ENCODE data around the gene FASTKD3. TPM values are rescaled to one million over a fixed set of nuclear protein-coding genes. Genes with fewer than 3 reads are reported as not detected.
"Not testable (repeated sequence)": the region's sequence is repeated elsewhere in the genome, so short reads cannot be mapped to it uniquely, and the experiment has no call there.

The FASTKD3 gene, protein sequence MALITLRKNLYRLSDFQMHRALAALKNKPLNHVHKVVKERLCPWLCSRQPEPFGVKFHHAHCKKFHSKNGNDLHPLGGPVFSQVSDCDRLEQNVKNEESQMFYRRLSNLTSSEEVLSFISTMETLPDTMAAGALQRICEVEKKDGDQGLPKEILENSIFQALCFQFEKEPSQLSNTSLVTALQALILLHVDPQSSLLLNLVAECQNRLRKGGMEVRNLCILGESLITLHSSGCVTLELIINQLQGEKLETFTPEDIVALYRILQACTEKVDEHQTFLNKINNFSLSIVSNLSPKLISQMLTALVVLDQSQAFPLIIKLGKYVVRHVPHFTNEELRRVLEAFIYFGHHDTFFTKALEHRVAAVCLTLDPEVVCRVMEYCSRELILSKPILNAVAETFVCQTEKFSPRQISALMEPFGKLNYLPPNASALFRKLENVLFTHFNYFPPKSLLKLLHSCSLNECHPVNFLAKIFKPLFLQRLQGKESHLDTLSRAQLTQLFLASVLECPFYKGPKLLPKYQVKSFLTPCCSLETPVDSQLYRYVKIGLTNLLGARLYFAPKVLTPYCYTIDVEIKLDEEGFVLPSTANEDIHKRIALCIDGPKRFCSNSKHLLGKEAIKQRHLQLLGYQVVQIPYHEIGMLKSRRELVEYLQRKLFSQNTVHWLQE
- total RNA-seq: 9.4 and 11.1 TPM in 2 replicates
- long read RNA-seq, transcript FASTKD3-201 (7 exons, 2,402 nt): major isoform, 12 of 39 reads
- long read RNA-seq, partial matches to known transcripts: 4 of 39 reads
- long read RNA-seq, other reads (novel, unspliced or antisense): 22 of 39 reads

DNA sequence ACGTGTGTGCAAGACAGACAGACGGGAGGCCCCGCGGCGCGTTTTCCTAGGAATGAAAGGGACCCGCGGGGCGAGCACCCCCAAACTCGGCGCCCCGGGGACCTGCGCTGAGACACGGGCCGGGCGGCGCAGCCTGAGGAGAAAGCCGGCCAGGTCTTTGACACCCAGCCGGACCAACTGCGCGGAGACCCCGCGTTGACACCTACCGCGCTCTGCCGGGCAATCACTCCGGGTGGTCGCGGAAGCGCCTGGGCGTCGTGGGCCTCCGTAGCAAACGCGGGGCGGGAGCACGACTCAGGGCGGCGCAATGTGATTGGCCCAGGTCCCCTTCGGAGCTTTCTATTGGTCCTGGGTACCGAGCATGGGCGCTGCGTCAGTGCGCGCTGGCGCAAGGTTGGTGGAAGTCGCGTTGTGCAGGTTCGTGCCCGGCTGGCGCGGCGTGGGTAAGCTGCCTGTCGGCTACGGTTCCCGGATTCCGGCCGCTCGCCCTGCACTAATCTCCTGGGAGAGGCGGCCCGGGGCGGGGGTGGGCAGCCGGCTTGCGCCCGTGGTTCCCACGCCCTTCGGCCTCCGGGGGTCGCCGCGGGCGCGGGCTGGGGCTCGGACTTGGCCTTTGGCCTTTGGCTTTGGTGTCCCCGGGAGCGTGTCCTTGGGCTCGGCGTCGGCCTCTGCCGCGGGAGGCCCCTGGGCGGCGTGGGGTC lies at the start of gene FASTKD3, which contains the start of gene MTRR:
Gene FASTKD3, minus strand, starts transcription at position 259 of the 701 bp plus-strand sequence. CDS start 948 bp downstream, outside the sequence.
Gene MTRR, plus strand, starts transcription at position 376 of the 701 bp plus-strand sequence. CDS start 1,647 bp downstream, outside the sequence.
- TF ChIP-seq, protein P1, sequence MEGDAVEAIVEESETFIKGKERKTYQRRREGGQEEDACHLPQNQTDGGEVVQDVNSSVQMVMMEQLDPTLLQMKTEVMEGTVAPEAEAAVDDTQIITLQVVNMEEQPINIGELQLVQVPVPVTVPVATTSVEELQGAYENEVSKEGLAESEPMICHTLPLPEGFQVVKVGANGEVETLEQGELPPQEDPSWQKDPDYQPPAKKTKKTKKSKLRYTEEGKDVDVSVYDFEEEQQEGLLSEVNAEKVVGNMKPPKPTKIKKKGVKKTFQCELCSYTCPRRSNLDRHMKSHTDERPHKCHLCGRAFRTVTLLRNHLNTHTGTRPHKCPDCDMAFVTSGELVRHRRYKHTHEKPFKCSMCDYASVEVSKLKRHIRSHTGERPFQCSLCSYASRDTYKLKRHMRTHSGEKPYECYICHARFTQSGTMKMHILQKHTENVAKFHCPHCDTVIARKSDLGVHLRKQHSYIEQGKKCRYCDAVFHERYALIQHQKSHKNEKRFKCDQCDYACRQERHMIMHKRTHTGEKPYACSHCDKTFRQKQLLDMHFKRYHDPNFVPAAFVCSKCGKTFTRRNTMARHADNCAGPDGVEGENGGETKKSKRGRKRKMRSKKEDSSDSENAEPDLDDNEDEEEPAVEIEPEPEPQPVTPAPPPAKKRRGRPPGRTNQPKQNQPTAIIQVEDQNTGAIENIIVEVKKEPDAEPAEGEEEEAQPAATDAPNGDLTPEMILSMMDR (IDR thresholded peaks at IDR 0.05; ENCODE audit: unreplicated experiment): no peak
- Mint-ChIP-seq H3K36me3 (ENCODE audit: insufficient read depth) (peaks cover 1% of the 10 kb centered on the region), H3K4me3 (ENCODE audit: low read depth) (peak within 1 kb of the TSS; percentile 99), H3K9me3 (ENCODE audit: low read depth) (no peaks in the 10 kb centered on the region), H3K27me3 (no peaks in the 10 kb centered on the region), H3K4me1 (ENCODE audit: low read depth) (peaks cover 14% of the 10 kb centered on the region), H3K27ac (peak within 1 kb of the TSS; percentile 91)
- peak; percentile 78 for DNase-seq (ENCODE audit: low spot score, unreplicated experiment)

DNA sequence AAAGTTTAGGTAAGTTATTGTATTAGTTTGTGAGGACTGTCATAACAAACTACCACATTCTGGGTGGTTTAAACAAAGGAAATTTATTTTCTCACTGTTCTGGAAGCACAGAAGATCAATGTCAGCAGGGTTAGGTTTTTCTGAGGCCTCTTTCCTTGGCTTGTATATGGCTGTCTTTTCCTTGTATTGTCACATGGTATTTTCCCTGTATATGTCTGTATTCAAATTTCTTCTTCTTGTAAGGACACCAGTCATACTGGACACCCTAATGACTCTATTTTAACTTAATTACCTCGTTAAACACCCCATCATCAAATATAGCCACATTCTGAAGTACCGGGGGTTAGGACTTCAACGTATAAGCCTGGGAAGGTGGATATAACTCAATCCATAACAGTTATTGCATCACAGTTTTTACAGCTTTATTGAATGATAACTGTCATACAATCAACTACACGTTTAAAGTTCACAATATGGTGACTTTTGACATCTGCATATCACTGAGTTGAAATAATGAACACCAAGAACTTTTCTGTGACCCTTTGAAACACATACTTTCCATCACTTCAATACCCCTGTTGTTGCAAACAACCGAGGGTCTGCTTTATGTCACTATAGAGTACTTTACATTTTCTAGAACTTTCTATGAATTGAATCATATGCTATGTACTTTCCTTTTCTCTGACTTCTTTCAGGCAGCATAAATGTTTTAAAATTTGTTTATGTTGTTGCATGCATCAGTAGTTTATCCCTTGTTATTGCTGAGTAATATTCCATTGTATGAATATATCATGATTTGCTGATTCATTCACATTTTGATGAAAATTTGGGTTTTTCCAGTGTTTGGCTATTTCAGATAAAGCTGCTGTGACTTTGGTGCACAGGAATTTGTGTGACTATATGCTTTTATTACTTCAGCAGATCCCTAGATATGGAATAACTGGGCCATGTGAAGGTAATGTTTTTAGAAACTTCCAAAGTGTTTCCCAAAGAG lies 48.6 kb upstream of the FASTKD3 start:
- Mint-ChIP-seq H3K4me1 (ENCODE audit: low read depth) (no peaks in the 10 kb centered on the region), H3K27me3 (peaks cover 3% of the 10 kb centered on the region), H3K36me3 (ENCODE audit: insufficient read depth) (peaks cover 3% of the 10 kb centered on the region), H3K4me3 (ENCODE audit: low read depth) (no peak overlapping the region), H3K9me3 (ENCODE audit: low read depth) (peaks cover 7% of the 10 kb centered on the region), H3K27ac (no peak overlapping the region)
- DNase-seq (ENCODE audit: low spot score, unreplicated experiment): no peak
- TF ChIP-seq, protein P1 (IDR thresholded peaks at IDR 0.05; ENCODE audit: unreplicated experiment): no peak

DNA sequence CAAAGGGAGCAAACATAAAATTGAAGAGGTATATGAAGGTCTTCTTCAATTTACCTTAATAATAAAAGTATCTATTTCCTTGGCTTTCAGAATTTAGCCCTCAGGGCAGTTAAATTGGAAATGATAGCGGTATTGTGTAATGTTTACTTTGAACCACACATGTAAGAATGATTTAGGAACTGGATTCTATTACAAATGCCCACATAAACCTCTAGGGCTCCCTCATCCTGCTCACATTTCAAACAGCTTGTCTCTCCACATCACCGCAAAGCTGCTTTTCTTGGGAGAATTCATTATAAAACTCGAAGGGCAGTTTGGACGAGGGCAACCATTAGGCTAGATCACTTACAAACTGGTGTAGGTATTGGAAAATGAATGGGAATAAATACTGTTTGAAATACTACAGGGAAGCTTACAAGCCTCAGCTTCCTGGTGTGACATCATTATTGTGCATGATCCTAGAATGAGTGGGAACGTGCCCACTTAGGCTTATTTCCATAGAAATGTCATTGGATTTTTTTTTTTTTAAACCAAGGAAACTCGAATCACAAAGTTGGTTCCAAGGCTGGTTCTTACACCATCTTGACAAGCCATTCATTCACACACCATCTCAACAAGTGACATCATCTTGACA lies 47.5 kb upstream of the FASTKD3 start:
- Mint-ChIP-seq H3K9me3 (ENCODE audit: low read depth) (peaks cover 14% of the 10 kb centered on the region), H3K4me1 (ENCODE audit: low read depth) (no peaks in the 10 kb centered on the region), H3K36me3 (ENCODE audit: insufficient read depth) (peaks cover 8% of the 10 kb centered on the region), H3K27me3 (peaks cover 3% of the 10 kb centered on the region), H3K27ac (no peak overlapping the region), H3K4me3 (ENCODE audit: low read depth) (no peak overlapping the region)
- no peak for DNase-seq (ENCODE audit: low spot score, unreplicated experiment)
- TF ChIP-seq, protein P1 (IDR thresholded peaks at IDR 0.05; ENCODE audit: unreplicated experiment): no peak

DNA sequence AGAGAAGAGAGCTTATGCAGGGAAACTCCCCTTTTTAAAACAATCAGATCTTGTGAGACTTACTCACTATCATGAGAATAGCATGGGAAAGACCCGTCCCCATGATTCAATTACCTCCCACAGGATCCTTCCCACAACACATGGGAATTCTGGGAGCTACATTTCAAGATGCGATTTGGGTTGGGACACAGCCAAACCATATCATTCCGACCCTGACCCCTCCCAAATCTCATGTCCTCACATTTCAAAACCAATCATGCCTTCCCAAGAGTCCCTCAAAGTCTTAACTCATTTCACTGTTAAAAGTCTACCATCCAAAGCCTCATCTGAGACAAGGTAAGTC lies 42.6 kb upstream of the FASTKD3 start:
- peaks cover 33% of the 10 kb centered on the region for H3K9me3 Mint-ChIP-seq (ENCODE audit: low read depth)
- peaks cover 40% of the 10 kb centered on the region for H3K36me3 Mint-ChIP-seq (ENCODE audit: insufficient read depth)
- H3K4me1 Mint-ChIP-seq (ENCODE audit: low read depth); H3K27ac Mint-ChIP-seq; DNase-seq (ENCODE audit: low spot score, unreplicated experiment); H3K4me3 Mint-ChIP-seq (ENCODE audit: low read depth); H3K27me3 Mint-ChIP-seq: not testable (repeated sequence)

Measured in progenitor cell of endocrine pancreas (in vitro differentiated cells).